ENCODE results near the gene DOCK4.

The DOCK4 gene

DNA sequence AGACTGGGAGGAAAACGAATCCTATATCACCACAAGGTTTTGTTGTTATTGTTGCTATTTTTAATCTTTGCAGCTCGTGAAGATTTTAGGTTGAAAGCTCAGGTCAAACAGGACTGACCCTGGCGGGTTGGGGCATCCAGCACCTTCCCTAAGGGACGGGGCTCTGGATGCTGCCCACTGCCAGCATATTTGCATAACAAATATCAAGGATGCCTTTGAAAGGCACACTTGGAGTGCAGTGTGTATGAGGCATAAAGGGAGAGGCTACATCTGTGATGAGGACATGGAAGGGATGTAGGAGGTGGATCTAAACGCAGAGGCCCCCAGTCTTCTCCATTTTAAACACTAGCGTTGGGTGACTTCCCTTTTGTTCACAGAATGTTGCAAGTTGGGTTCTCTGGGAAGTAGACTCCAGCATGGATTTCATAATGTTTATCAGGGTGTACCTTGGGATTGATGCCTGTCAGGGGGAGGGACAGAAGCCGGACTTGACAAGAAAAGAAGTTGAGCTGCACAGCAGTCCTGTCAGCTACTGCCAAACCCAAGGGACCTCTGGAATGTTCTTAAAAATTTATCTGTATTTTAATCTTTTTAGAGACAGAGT is 462.9 kb downstream of the DOCK4 start:
- no peak for DNase-seq

DNA sequence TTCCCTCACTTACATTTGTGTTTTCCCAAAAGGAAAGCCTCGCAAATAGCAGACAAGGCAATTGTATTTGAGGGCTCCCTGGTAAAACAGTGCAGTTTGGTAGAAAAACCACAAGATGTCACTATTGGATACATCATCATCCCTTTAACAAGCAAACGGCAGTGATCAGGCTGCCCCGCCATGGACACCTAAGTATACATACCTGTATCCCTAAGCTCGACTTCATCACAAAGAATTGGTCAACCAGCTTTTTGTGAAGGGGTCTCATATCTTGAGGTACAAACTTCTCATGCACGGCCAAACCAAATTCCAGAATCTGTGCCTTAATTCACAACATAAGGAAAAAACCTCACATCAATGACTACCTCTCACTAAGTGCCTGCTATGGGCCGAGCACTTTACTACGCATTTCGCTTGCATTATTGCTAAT is 464.4 kb downstream of the DOCK4 start:
- DNase-seq, result peak; percentile 66

DNA sequence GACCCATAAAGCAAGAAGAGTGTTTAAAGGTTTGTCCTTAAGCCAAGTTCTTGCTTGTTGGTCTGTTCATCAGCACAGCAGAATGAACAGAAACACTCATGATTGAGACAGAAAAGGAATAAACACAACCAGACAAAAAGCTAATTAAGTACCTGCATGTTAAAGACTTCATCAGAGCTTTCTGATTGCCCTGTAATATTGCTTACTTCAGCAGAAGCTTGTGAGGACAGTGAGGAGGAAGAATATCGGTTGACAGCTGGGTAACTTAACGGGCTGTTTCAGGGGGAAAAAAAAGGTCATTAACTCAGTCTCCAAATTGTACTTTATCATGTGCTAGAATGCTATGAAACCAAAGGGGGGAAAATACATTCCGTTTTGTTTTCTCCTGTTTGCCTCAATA is 465.3 kb downstream of the DOCK4 start:
- no peak for DNase-seq

DNA sequence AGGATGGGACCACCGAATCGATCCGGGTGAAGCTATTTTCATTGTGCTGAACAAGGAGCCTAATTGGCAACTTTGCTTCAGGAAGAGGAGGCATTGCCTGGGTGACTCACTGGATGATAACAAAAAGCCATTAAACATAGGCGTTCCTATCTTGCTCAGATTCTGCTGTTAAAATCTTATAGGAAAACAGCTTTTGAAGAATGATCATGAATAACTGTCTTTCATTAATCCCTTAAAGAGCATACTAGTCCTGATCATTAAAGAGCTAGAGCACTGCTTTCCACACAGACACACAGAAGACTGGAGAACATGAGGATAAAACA is 469.7 kb downstream of the DOCK4 start:
- no peak for DNase-seq

DNA sequence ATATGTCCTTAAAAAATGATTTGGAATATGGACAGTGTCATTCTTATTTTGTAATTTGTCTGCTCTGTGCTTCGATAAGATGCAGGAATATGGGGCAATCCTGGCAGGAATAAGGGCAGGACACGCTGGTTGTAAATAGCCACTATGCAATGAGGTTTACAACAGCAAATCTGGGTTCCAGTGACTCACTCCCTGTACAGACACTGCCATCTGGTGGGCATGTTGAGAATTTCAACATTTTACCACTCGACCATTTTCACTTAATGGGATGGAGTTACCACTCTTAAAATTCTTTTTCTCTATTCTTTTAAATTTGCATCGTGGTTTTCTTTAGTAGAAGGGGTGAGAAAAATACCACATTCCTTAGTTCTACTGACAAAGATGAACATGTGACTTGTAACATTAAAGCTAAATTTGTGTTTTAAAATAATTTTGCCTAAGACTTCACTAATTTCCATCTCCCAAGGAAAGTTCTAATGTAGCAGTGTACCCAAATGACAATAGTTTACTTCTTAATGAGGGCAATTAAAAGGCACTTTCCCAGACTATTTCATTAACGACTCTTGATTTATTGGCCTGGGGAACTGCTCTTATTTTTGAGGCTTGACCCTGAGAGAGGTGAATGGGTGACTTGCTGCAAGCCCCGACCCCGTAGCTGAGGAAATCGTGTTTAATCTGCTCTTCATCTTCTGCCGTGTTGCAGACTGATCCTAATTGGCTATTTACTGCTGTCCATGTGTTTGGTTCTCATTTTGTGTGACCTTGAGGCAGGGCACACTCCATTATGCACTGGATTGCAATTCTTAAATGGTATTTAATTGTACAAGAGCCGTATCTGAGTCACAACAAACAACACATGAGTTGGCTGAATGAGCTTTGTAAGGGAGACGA is 470.3 kb downstream of the DOCK4 start:
- DNase-seq, result peak; percentile 66

DNA sequence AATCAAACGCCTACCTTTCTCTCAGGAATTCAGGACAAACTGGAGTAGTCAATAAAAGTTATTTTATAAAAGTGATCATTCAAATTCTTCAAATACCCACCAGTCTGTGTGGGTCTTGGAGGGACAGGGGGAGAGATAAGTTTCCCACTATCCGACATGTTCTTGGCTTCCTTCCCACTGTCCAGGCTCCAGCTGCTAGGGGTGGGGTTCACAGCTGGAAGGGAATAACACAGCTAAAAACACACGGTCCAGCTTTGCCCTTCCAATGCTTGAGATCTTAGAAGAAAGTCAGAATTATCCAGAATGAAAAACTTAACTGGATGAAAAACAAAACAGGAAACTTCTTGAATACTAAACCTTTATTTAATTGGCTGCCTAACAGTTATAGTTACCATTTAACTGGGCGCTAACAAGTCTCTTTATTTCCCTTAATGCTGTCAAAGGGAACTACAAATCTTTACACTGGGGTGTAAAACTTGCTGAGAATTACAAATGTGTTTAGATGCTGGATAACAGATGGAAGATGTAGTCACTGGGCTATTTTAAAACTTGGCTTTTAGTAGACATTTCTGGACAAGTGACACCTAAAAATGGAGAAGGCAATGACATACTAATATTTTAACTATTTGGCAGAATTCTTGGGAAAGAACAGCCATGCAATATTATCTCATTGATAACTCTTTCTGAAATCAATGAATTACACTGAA is 471.1 kb downstream of the DOCK4 start:
- DNase-seq, result no peak

DNA sequence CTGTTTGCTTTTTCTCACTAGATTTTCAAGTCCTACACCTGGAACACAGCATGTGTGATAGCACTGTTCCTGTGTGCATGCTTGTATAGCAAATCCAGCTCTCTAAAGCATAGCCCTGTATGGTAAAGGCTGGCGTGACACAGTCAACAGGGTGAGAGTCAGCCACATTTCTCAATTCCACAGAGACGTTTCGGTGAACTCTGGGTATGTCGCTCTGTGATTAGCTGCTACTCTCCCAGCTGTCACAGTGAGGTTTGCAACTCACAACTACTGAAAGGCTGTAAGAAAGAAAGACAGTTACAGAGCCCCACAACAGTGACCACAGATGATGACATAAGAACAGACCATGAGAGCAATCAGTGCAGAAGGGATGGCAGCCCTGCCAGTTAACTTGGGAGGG is 473.3 kb downstream of the DOCK4 start:
- DNase-seq, result no peak

DNA sequence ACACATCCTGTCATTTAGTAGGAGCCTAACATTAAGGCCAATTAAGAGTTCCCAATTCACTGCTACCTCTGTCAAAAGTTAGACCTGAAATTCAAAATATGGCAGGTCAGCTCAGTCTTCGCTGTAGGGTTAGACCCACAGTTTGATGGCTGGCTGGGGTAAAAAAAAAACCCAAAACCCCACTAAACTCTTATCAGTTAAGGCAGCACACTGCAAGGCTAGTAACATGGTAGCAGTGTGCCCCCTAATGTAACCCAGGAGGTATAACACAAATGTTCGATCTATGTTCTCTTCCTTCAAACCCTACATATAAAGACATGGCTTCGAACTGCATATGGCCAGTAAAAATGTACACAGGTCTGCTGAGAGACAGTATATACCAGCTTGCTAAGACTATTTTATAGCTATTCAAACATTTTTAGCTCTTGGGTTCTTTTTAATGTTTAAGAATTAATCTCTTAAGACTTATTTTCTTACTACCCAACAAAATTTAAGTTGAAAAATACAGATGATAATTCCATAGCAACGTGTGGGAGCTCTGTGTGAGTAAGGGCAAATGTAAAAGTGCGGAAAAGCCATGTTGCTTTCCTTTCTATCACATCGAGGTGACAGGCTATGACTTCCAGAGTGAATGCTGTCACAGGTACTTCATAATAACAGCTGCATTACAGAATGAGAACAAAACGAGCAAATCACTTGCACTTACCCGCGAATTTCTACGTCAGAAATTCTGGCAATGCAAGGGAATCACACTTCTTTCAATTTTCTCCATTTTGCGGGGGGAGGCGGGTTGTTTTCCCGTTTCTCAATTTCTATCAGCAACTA is 475.5 kb downstream of the DOCK4 start:
- DNase-seq, result peak; percentile 13

DNA sequence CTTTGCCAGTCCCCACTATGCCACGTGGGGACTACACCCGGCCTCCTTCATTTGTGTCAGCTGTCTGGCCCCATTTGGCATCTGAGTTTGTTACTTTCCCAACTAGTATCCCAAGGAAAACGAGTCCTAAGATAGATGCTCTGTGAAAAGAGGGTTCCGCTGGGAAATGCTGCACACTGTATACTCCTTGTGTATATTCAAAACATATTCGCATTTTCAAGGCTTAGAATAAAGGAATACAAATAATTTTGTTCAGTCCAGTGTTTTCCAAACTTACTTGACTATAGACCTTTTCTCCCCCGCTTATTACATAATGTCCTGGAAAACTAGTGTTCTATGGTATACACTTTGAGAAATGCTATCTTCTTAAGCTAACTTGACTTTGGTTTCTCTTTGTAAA is 476.1 kb downstream of the DOCK4 start:
- DNase-seq, result no peak

DNA sequence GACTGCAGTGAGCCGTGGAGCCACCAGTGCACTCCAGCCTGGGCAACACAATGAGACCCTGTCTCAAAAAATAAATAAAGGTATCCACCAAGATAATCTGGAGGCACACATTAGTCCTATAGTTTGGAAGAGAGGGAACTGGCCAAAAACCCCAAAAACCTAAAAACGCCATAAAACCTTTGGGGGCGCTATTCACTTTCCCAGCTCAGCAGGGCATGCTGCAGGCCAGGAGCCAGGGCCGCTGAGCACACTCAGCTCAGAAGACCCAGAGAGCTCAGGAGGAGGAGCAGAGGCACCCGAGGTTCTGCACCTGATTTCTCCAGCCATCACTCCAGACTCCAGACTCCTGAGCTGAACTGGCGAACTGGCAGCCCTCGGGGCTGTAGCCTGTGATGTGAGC is 476.7 kb downstream of the DOCK4 start:
- DNase-seq, result no peak

DNA sequence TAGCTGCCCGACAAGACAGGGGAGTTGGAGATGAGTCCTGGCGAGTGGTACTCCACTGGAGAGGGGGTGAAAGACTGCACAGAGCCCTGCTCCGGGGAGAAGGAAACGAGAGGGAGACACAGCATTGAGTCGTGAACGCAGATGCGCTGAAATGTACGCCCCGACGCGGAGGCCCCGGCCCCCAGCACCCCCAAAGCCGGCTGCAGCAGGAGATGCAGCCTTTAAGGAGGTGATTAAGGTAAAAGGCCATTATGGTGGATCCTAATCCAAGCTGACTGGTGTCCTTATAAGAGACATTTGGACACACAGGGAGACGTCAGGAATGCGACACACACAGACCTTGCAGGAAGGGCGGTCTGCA is 477.6 kb downstream of the DOCK4 start:
- DNase-seq, result no peak

DNA sequence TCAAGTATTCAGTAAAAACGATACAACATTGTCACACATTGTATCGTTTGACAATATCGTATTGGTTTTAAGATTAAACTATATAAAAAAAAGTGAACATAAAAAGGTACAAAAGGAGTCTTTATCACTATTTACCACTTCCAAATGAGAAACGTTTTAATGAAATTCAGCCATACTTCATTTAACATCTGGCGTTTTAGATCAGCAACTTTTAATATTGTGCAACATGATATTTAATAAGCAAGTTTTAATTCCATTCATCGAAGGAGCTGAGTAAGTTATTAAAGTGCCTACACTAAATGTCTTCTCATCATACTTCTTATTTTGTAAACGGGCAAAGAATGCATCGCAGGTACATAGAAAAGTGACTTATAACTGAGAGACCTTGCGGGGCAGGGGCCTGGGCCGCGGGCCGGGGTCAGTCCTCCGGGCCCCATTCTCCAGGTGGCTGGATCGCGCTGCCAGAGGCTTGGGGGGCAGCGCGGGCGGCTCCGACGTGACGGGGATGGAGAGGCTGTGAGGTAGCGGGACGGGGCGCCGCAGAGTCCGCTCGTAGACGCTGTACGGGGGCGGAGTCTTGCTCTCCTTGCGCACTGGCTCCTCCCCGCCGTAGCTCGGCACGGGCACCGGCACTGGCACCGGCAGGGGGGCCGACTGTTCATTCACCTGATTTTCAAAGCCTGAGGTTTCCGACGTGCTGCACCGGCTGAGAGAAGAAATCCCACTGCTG is 478.1 kb downstream of the DOCK4 start:
- no peak for DNase-seq

DNA sequence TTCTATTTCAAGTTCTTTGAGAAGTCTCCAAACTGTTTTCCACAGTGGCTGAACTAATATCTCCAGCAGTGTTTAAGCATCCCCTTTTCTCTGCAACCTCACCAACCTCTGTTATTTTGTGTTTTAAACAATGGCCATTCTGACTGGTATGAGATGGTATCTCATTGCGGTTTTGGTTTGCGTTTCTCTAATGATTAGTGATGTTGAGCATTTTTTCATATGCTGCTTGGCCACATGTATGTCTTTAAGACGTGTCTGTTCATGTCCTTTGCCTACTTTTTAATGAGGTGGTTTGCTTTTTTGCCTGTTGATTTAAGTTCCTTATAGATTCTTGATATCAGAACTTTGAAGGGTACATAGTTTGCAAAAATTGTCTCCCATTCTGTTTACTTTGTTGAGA is 487.3 kb downstream of the DOCK4 start:
- no peak for DNase-seq

DNA sequence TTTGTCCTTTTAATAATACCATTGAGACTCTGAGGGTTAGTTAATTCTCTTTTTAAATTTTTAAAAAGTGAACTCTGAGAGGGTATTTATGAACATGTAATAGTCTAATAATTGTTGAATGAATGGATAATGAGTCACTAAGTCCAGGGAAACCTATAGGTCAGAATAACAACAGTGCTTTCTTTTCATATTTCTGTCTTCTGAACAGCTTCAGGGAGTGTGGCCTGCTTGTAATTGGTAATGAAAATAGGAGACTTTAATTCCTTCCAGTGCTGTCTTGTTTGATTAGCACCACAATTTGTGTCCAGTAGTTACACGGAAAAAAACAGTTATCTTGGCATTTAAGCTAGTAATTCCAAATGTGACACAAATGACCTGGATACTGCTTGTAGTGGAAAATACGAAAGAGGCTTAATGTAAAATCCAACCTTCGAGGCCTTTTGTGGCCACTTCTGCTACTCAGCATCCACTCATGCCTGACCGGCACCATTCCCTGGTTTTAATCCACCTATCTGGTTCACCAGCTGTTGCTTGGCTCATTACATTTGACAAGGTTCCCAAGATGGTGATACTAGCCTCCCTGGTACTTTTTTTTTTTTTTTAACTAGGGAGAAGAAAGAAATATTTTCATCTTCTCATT is 494.7 kb downstream of the DOCK4 start:
- DNase-seq, result no peak

DNA sequence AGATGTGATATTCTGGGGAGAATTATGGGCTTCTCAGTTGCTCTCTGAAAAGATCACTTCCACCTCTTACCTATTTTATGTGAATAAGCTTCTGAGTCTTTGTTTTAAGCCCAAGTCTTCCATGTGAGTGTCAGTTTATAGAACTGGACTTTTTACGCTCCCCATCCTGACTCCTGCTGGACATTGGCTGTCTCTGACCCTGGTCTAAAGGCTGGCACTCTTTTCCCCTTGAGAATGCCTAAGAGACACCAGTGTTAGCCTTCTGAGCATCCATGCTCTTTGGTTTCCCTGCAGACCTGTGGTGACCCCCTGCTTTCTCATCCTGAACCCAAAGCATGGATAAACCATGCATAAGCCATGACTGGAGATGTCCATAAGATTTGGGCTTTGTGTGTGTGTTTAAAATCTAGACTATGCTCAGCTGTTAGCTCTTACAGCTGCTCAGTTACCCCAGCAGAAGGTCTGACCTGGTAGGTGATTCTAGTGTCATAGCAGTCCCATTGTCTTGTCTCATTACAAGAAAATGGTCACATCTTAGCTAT is 495.3 kb downstream of the DOCK4 start:
- no peak for DNase-seq

DNA sequence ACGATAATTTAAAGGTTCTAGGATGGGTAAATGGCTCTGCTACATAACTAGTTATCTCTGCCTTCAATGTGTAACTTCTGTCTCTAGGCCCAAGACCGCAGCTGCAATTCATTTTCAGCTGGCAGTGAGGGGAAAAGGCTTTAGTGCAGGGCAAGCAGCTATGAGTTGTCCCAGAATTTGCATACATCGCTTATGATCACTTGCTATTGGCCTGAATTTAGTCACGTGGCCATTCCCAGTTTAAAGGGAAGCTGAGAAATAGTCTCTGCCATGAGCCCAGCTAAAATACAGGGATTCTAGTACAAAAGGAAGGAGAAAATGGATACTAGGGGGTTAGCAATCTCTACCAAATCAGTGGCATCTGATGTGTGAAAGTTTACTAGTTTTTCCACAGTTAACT is 498.1 kb downstream of the DOCK4 start:
- DNase-seq, result no peak

DNA sequence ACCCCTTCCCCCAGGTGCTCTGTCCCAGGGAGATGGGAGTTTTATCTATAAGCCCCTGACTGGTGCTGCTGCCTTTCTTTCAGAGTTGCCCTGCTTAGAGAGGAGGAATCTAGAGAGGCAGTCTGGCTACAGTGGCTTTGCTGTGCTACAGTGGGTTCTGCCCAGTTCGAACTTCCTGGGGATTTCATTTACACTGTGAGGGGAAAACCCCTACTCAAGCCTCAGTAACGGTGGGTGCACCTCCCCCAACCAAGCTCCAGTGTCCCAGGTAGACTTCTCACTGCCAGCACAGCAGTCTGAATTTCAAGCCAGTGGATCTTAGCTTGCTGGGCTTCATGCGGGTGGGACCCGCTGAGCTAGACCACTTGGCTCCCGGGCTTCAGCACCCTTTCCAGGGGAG is 500.4 kb downstream of the DOCK4 start:
- DNase-seq, result no peak

DNA sequence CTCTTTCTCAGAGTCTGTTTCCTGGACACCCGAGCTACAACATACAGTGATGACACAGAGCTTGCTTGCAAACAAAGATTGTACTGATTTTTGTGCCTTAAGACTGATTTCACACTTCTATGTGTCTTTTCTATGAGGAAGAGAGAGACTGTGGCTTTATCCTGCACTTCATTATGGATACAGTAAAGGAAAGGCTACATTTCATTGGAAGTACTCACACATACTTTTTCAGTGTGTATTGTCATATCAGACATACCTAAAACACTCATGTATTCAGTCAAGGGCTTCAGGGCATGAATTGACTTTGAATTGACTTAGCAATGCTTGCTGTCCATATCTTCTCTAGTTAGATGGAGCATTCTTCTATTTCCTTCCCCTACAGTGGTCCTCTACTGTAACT is 508.4 kb downstream of the DOCK4 start:
- no peak for DNase-seq

DNA sequence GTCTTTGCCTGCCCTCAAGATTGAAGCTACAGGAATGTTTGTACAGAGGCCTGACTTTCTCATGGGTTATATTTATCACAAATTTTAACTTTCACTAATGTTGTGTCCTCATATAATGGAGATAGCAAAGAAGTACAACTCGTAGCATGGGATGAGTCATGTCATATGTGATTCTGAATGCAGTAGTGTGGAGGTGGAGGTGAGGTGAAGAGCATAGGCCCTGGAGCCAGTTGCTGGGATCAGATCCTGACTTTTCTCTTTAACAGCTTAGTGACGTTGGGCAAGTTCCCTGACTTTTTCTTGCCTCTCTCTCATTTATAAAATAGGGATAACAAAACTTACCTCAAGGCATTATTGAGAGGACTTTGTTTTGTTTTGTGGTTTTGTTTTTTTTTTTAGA is 511.8 kb downstream of the DOCK4 start:
- DNase-seq, result no peak

DNA sequence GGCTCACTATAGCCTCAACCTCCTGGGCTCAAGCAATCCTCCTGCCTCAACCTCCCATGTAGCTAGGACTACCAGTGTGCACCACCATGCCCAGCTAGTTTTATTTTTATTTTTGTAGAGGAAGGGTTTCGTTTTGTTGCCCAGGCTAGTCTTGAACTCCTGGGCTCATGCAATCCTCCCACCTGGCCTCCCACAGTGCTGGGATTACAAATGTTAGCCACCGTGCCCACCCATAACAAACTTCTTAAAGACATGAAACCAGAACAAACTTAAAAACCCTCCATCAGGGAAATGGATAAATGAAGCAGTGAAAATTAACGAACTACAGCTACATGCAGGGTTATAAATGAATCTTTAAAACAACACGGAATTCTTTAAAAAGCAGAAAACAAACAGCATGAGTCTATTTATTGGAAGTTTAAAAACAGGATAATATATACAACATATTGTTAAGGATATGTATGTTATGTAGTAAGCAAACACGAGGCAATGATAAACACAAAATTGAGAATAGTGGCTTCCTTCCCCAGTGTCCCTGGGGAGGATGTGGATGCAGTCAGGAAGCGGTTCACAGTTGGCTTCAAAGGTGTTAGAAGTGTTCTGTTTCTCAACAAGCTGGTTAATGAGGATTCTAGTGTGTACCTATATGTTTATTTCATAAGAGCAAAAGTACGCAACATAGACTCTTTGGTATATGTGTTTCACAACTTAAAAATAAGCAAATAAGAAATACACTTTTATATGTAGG is 515.7 kb downstream of the DOCK4 start:
- DNase-seq, result no peak

DNA sequence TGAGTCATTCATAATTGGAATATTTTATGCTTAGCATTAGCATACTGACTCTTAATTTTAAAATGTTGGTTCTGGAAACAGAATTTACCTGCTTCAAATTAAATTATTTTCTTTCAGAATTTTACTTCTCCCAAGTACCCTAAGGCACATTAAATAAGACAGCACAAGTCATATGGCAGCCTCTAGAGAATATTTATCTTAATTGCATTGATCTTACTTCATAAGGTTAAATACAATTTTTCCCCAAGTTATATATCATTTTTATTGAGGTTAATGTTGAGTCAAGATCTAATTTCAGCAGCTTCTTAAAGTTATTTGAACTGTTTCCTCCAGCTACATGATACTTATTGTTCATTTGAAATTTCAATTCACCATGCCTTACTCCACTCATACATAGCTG is 520.9 kb downstream of the DOCK4 start:
- no peak for DNase-seq
